UCSD-AML1 (cell line): ENCODE data around the gene HK2.
A peak's percentile ranks its signal among the peaks of the same experiment; 100 is the strongest.
"Not testable (repeated sequence)": the region's sequence is repeated elsewhere in the genome, so short reads cannot be mapped to it uniquely, and the experiment has no call there.

Experiments
- DNase-seq: peaks from one replicate; lab custom pipeline; 2025; ENCODE audit not compliant: unreplicated experiment; lab: John Stamatoyannopoulos, UW

HK2 gene

DNA sequence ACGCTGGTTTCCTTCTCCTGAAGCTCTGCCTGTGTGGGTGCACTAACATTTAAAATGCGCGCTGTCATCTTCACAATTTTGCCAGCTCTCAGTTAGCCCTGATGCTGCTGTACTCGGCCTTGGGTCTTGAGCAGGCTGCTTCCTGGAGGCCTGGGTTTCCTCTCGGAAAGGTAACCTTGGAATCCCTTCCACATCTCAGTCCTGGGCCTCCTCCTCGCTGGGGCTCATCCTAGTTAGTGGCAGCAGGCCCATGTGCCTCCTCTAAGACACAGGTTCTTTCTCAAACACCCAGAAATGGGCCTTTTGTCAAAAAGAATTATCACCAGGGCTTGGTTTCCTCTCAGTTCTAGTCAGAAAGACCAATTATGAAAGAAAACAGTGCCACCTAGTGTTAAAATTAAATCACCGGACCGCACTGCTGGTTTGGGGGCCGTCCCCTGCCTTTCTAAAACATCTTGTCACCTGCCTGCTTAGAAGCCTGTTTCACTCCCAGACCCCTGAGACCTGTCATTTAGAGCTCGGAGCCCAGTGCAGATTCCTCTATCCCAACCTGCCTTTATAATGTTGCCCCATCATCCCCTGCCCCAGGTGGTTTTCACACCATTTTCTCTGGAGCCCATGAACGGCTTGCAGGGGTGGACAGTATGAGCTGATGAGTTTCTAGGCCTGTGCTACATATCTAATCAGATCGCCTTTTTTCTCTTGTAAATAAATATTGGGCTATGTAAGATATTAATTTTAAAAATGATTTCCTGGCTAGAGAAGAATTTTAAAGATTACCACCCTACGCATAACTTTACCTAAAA lies 42.4 kb downstream of the HK2 start:
- peak; percentile 25 for DNase-seq

DNA sequence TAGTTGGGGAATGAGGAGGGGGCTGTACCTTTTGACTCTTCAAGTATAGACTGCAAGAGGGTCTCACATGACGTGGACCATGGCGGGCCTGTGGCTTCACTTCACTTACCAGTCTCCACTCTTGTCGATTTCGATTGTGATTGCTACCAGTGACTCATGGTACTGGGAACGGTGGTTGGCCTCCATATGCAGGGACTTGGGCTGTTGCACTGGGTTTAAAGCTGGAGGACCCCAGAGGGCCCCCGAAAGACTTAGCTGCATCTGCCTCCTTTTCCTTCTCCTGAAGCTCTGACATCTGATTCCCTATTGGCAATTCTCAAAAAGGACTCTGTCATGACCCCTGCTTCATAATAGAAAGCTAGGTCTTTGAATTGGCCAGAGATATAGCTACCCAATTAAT lies 43.4 kb downstream of the HK2 start:
- no peak for DNase-seq

DNA sequence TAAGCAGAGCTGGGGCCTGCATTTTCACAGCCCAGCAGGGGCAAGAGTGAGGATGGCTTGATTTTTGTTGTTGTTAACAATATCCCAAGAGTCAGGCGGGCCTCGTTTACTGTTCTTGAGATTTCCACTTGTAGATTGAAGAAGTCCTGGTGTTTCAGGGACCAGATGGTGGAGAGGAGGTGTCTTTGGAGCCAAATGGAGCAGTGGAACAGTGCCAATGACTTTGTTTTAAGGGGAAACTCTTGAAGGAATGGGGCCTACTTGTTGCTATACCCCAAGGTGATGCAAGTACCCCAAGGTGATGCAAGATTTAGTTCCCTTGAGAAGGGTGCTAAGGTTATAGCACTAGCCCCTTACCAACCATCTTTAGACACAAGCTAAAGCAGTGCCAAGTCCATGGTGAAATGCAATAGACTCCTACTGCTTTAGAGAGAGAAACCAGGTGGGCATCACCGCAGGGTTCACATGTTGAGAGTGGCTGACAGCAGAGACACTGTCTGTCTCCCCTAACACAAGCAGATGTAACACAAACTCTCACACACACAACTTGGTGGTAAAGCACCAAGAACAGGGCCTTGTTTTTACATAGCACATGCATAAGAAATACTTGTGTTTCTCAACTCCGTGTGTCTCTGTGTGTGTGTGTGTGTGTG lies 44.0 kb downstream of the HK2 start:
- no peak for DNase-seq

DNA sequence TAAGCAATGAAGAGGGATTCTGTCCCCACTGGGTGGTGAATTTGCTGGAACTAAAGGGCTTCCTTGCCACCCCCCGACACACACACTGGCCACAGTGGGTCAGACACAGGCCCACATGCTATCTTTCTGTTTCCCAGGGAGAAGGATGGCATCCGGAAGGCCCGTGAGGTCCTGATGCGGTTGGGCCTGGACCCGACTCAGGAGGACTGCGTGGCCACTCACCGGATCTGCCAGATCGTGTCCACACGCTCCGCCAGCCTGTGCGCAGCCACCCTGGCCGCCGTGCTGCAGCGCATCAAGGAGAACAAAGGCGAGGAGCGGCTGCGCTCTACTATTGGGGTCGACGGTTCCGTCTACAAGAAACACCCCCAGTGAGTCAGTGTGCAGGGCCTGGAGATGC lies 44.6 kb downstream of the HK2 start:
- DNase-seq: no peak

DNA sequence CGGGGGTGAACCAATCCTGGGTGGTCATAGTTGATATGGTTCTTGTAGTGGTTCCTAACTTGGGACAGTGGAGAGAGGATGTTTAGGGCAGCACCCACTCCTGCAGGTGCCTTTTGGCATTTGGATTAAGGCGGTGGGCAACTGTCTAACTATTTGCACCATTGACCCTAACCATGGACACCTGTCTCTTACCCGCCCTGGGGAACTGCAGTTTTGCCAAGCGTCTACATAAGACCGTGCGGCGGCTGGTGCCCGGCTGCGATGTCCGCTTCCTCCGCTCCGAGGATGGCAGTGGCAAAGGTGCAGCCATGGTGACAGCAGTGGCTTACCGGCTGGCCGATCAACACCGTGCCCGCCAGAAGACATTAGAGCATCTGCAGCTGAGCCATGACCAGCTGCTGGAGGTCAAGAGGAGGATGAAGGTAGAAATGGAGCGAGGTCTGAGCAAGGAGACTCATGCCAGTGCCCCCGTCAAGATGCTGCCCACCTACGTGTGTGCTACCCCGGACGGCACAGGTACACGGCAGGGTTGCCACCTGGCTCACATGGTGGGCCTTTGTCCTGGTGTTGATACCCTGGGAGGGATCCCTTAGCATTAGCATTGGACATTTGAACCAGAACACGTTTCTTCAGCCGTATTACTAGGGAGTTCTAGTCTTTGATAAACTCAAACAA lies 46.3 kb downstream of the HK2 start:
- DNase-seq: no peak

DNA sequence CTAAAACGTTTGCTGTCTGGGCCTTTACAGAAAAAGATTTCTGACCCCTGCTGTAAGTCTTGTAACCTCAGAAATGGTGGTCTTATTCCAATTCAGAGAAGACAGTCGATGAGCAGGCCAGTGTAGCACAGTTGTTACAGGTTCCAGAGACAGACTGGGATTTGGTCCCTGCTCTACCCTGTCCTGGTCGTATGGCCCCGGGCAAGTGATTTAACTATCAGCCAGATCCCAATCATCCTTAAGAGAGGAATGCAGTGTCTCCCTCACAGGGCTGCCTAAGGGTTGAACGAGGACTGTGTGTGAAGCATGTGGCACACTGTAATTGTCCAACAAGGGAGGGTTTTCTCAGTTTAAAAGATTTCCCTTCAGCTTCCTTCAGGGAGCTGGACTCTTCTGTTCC lies 47.2 kb downstream of the HK2 start:
- DNase-seq: no peak

DNA sequence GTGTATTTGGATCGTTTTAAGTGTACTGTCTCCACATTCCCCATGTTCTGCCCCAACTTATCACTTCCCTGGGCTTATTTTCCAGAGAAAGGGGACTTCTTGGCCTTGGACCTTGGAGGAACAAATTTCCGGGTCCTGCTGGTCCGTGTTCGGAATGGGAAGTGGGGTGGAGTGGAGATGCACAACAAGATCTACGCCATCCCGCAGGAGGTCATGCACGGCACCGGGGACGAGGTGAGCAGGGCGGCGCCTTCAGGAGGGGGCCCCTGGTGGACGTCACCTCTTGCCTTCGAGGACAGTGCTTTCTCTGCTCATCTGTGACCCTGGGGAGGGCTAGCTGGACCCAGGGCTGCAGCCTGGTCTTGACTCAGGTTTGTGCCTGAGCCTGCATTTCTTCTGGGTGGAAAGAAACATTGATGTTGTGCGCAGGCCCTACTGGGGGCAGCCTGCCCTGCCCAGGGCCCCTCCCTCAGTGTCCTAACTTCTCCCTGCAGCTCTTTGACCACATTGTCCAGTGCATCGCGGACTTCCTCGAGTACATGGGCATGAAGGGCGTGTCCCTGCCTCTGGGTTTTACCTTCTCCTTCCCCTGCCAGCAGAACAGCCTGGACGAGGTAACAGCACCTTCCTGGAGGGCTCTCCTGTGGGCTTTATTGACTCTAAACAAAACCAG lies 47.8 kb downstream of the HK2 start:
- DNase-seq: no peak

DNA sequence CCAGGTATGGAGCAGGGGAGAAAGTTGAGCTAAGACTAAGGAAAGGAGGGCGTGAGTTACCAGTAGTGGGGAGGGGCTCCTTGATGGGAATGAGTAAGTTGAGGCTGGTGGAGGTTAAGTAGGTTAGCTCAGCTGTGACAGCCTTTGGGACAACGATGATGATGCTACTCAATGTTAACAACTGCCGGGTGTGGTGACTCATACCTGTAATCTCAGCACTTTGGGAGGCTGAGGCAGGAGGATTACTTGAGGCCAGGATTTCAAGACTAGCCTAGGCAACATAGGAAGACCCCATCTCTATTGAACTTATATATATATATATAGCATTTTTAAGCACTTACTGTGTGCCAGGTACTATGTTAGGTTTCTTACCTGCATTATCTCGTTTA lies 48.4 kb downstream of the HK2 start:
- DNase-seq: no peak

DNA sequence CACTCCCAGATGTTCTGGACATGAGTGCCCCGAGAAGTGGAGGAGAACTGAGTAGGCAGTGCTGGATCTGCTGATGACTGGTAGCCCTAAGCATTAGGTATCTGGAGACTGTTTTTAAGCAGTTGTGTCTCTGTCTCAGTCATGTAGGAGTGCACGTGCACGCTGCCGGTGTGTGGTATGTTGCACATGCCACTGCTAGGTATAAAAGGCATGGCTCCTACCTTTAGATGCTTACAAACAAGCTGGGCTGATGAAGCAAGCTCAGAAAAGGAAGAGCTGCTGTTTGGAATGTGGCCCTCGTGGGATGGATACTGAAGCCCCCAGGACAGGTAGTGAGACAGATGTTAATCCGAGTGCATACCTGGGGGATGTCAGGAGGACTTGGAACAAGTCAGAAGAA lies 49.1 kb downstream of the HK2 start:
- no peak for DNase-seq

DNA sequence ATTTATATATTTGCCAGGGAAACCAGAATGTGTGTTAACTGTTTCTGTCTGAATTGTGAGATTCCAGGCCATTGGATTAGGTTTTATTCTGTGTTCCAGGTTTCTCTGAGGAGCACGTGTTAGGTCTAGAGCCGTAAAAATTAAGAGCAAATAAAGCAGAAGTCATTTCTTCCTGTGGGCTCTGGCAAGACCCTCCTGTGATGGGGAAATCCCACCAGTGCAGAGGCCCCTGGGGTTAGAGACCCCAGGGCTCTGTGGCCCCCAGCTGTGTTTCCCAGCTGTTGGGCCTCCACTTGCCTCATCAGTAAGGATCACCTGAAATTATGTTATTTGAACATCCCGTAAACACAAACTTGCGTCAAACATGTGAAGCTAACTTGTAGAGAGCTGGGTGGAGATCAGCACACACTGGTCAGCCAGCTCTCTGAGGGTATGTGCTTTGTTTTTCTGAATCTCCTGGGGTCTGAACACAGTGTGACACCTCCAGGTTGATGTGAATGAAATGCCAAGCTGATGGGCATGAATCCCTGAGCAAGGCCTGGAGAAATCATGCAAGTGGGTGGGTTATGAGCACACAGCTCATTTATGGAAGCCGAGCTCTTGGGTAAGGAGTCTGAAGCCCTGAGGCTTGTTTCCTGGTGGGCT lies 50.3 kb downstream of the HK2 start:
- no peak for DNase-seq

DNA sequence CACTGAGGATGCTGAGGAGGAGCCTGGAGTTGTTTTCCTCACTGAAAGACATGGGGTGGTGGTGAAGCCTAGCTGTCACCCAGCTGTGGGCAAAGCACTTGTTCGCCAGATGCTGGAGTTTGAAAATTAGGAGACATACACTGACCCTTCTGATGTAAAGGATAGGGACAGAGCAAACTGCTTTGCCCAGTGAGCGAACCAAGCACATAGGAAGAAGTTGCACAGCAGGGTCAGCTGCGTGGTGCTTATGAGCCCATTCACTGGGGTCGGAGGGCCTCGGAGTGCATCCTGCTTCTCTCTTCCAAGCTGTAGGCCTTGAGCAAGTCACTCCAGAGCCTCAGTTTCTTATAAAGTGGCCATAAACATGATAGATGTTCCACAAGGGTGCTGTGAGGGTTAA lies 50.9 kb downstream of the HK2 start:
- DNase-seq: no peak

DNA sequence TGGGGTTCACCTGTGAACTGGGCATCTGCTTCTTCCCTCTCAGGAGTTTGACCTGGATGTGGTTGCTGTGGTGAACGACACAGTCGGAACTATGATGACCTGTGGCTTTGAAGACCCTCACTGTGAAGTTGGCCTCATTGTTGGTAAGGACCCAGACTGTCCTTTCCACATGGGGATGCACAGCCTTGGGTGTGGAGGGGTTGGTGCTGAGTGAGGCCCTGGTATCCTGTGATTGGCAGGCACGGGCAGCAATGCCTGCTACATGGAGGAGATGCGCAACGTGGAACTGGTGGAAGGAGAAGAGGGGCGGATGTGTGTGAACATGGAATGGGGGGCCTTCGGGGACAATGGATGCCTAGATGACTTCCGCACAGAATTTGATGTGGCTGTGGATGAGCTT lies 52.3 kb downstream of the HK2 start:
- DNase-seq: no peak

DNA sequence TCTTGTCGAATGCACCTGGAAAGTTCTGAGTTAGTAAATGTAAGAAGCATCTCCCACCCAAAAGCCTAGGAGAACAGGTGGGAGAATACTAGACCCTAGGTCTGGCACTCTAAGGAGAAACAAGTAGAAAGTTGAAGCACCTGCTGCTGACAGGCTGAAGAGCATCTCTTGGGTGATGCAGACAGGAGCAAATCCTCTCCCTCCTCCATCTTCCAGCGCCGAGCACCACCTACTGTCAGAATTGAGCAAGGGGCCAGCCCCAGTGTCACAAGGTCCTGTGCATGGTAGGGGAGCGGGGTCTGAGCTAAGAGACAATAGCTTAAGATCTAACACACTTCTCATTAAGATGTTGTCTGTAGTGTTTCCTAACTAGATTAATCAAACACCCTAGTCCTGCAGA lies 52.9 kb downstream of the HK2 start:
- DNase-seq: no peak

DNA sequence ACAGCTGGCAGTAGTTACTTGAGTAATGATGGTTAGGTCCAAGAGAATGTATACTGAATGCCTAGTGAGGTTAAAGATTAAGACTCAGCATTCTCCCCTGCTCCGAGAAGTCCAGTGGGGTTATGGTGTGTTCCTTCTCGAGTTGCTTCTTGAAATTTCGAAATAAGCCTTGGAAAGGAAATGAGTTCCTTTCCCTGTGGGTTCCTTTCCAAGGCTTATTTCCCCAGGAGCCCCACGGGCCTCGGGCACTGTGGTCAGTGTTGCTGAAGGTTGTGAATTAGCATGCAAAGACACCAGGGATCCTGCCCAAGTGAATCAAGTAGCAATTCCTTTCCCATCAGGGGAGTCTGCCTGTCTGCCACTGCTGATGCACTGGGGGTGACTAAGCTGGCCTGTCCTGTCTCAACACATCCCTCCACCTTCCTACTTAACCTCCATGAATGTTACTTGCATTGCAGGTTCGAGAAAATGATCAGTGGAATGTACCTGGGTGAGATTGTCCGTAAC lies 53.6 kb downstream of the HK2 start:
- DNase-seq: no peak

DNA sequence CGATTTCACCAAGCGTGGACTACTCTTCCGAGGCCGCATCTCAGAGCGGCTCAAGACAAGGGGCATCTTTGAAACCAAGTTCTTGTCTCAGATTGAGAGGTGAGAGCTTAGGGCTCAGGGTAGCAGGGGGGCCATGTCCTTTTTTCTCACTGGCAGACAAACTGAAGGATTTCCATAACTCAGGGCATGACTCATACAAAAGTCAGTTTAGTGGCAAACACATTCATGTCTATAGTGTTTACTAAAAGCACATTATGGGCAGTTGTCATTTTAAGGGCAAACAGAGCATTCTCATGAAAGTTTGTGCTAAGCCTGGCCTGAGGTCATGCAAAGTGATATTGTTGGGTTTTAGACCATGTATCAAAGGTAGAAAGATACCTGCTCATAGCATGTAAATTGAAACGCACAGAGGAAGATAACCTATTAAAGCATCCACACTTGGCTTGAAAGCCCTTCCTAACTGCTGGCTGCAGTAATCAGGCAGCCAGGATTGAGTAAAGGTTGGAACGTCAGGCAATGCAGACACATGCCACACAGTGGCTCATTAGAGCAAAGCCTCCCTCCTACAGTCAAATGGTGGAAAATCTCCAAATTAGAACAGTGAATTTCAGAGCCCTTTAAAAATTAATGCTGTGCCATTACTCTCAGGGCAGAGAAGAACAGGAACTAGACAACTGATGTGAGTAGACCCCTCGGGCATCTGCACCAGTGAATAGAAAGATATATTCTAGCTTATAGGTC lies 54.2 kb downstream of the HK2 start:
- DNase-seq: no peak

DNA sequence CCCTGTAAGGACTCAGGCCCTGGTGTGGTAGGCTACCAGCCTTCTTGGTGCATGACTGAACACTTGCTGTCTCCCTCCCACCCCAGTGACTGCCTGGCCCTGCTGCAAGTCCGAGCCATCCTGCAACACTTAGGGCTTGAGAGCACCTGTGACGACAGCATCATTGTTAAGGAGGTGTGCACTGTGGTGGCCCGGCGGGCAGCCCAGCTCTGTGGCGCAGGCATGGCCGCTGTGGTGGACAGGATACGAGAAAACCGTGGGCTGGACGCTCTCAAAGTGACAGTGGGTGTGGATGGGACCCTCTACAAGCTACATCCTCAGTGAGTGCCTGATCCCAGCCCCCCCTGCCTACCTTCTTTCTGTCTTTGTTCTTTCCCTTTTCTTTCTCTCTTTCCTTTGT lies 55.2 kb downstream of the HK2 start:
- no peak for DNase-seq

DNA sequence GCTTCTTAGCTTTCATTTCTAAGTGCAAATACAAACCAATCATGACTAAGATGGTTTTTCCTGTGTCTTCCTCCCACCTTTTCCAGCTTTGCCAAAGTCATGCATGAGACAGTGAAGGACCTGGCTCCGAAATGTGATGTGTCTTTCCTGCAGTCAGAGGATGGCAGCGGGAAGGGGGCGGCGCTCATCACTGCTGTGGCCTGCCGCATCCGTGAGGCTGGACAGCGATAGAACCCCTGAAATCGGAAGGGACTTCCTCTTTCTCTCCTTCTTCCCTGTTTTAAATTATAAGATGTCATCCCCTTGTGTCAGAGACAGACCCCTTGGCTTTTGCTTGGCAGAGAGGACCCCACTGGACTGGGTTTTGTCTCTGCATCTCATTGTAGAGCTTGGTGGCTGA lies 56.8 kb downstream of the HK2 start:
- DNase-seq: no peak

DNA sequence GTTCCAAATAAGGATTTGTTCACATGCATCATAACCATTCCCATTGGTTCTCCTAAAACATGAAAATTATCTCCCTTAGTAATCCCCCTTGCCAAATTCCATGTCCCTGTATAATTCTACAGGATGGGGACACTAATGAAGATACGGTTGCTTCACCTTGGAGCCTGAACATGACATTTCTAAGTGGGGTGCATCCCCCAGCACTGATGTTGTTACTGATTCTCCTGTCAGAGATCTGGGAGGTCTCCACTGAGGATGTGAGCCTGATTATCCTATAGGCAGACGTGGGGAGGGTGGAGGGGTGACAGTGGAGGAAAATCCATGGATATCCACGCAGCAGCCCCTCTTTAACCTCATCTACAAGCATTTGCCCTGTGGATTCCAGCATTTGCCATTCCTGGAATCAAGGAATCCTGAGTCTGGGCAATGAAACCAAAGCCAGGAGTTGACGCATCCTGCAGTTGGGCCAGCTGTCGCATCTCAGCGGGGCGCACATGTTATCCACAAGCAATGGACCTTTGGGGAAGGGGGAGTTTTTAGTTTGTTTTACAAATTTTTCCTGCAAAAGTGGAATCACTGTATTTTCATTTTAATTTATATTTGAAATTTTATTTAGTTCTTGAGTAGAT lies 57.3 kb downstream of the HK2 start:
- no peak for DNase-seq

DNA sequence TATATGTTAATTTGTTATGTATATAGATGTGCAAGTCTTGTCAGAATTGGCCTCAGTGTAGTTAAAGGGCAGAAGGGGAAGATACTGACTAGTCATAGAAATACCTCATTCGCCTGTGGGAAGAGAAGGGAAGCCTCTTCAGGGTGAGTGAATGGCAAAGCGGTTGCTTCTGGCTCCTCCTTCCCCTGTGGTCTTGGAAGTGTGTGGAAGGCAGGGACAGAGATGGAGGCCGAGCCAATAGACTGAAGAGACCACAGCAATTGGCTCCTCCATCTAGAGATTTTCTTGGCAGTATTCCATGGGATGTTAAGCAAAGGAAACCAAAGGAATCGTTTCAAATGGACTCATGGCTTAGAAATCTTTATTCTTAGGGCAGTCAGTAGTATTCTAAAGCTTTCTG lies 57.9 kb downstream of the HK2 start:
- DNase-seq: not testable (repeated sequence)

DNA sequence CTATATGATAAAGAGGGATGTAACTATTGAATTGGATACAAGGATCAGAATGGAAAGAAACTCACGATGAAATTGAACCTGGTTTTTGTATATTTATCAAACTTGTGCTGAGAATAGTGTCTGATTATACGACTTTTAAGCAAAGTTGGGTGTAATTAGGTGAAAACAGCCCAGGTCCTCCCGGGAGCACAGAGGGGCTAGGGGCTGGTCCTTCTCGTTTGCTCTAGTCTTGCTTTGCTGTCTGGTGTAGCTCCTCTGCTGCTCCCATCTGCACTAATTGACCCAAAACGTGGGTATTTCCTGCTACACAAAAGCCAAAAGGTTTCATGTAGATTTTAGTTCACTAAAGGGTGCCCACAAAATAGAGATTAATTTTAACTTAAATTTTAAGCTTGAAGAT lies 58.7 kb downstream of the HK2 start:
- no peak for DNase-seq
